ENCODE measurements around the gene SETMAR. TPM values are rescaled to one million over a fixed set of nuclear protein-coding genes. Genes with fewer than 3 reads are reported as not detected.
A peak's percentile ranks its signal among the peaks of the same experiment; 100 is the strongest.

SETMAR gene
- total and polyA plus RNA-seq, 2 experiments from 2014 or later, result 13.5 to 15.4 TPM

- no peak for DNase-seq (ENCODE audit: low spot score)
- Histone ChIP-seq H2AFZ (no peak overlapping the region), H3K4me3 (no peak overlapping the region), H3K79me2 (no peaks in the 10 kb centered on the region), H3K36me3 (replicated peaks; ENCODE audit: insufficient read depth, low read depth) (no peaks in the 10 kb centered on the region), H3K4me1 (ENCODE audit: insufficient read depth) (no peaks in the 10 kb centered on the region), H3K27me3 (no peaks in the 10 kb centered on the region), H3K9me2 (replicated peaks; ENCODE audit: insufficient read depth) (no peaks in the 10 kb centered on the region), H3K4me2 (no peak overlapping the region), H3K9me3 (ENCODE audit: low read depth) (no peaks in the 10 kb centered on the region), H4K20me1 (ENCODE audit: insufficient read depth, poor library complexity, severe bottlenecking) (no peaks in the 10 kb centered on the region), H3K27ac (no peak overlapping the region)
- WGBS (ENCODE audit: low lambda C conversion rate, missing lambda C conversion rate), result 50% methylated on average over 4 of the region's 4 CpGs
- TF ChIP-seq CTCF (IDR thresholded peaks at IDR 0.05; ENCODE audit: poor library complexity) (no peak), EZH2phosphoT487 (IDR thresholded peaks at IDR 0.05; ENCODE audit: low read depth, severe bottlenecking, unreplicated experiment) (no peak), EZH2 (IDR thresholded peaks at IDR 0.05; ENCODE audit: borderline replicate concordance) (no peak)
Measured at GRCh38 chr3:4284865-4285264, 18.3 kb upstream of the SETMAR start.

- 78% methylated on average over 4 of the region's 4 CpGs for WGBS (ENCODE audit: low lambda C conversion rate, missing lambda C conversion rate)
- H3K27ac ChIP-seq, result no peak overlapping the region
- H3K4me1 ChIP-seq (ENCODE audit: insufficient read depth), result no peaks in the 10 kb centered on the region
- DNase-seq (ENCODE audit: low spot score), result no peak
- no peak overlapping the region for H3K4me3 ChIP-seq
- no peaks in the 10 kb centered on the region for H3K79me2 ChIP-seq
- H3K36me3 ChIP-seq (replicated peaks; ENCODE audit: insufficient read depth, low read depth), result no peaks in the 10 kb centered on the region
- no peak for TF ChIP-seq EZH2 (IDR thresholded peaks at IDR 0.05; ENCODE audit: borderline replicate concordance)
- no peak for TF ChIP-seq CTCF (IDR thresholded peaks at IDR 0.05; ENCODE audit: poor library complexity)
- no peak for TF ChIP-seq EZH2phosphoT487 (IDR thresholded peaks at IDR 0.05; ENCODE audit: low read depth, severe bottlenecking, unreplicated experiment)
- H3K9me3 ChIP-seq (ENCODE audit: low read depth), result no peaks in the 10 kb centered on the region
- no peak overlapping the region for H2AFZ ChIP-seq
- no peak overlapping the region for H3K4me2 ChIP-seq
- H3K27me3 ChIP-seq, result no peaks in the 10 kb centered on the region
- H4K20me1 ChIP-seq (ENCODE audit: insufficient read depth, poor library complexity, severe bottlenecking), result no peaks in the 10 kb centered on the region
- no peaks in the 10 kb centered on the region for H3K9me2 ChIP-seq (replicated peaks; ENCODE audit: insufficient read depth)
Measured at GRCh38 chr3:4289044-4289443, 14.1 kb upstream of the SETMAR start.

GRCh38 chr3:4290272-4290893, 12.8 kb upstream of the SETMAR start:
- Histone ChIP-seq H2AFZ (no peak overlapping the region), H3K4me3 (no peak overlapping the region), H3K9me3 (ENCODE audit: low read depth) (no peaks in the 10 kb centered on the region), H3K9me2 (replicated peaks; ENCODE audit: insufficient read depth) (no peaks in the 10 kb centered on the region), H4K20me1 (ENCODE audit: insufficient read depth, poor library complexity, severe bottlenecking) (no peaks in the 10 kb centered on the region), H3K4me2 (no peak overlapping the region), H3K79me2 (no peaks in the 10 kb centered on the region), H3K27me3 (no peaks in the 10 kb centered on the region), H3K27ac (no peak overlapping the region), H3K36me3 (replicated peaks; ENCODE audit: insufficient read depth, low read depth) (no peaks in the 10 kb centered on the region), H3K4me1 (ENCODE audit: insufficient read depth) (no peaks in the 10 kb centered on the region)
- 7% methylated on average over 5 of the region's 5 CpGs for WGBS (ENCODE audit: low lambda C conversion rate, missing lambda C conversion rate)
- peak; percentile 45 for DNase-seq (ENCODE audit: low spot score)
- TF ChIP-seq CTCF (IDR thresholded peaks at IDR 0.05; ENCODE audit: poor library complexity) (peak; percentile 82), EZH2phosphoT487 (IDR thresholded peaks at IDR 0.05; ENCODE audit: low read depth, severe bottlenecking, unreplicated experiment) (no peak)

All from hepatocyte (in vitro differentiated cells).